GM18508 (cell line): ENCODE data around the gene COQ8B.

Experiments used
- ATAC-seq: cut with Tn5 transposase; IDR thresholded peaks from one replicate; pipeline ENCODE4 v1.9.1; 2021; ENCODE audit warnings: moderate number of reproducible peaks; ENCODE audit not compliant: insufficient read depth, unreplicated experiment

Gene COQ8B

GRCh38 chr19:40693150-40693788, 23.4 kb downstream of the COQ8B start:
- ATAC-seq = no peak

- ATAC-seq = no peak
Measured at GRCh38 chr19:40692212-40692551, 24.5 kb downstream of the COQ8B start.

- no peak for ATAC-seq
Measured at GRCh38 chr19:40691421-40692211, 25.1 kb downstream of the COQ8B start.

DNA sequence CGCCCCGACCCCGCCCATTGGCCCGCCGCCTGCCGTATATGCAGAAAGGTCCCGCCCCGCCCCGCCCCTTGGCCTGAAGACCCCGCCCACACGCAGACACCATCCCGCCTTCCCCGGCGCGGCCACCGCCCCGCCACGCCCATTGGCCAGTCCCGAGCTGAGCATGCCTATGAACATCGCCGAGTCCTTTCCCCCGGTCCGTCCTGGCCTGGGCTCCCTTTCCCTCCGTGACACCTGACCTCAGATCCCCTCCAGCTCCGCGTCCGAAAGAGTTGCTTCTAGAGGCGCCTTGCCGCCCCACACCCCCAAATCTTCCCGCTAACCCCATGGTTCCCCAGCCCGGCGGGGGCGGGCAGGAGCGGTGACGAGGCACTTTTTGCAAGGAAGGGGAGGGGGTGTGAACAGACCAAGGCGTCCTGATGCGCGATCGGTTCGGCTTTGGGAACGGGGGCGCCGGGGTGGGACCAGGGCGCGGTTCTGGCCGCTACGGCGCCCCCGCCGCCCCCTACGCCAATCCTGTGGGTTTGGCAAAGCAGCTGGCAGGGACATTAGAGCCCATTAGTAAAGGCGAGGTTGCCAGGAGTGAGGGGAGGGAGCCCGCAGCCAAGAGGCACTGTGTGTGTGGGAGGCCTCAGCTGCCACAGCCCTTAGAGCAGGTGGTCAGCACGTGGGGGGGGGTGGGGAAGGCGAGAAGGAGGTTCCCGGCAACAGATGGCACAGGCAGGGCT, 25.8 kb downstream of the COQ8B start:
- ATAC-seq = no peak

DNA sequence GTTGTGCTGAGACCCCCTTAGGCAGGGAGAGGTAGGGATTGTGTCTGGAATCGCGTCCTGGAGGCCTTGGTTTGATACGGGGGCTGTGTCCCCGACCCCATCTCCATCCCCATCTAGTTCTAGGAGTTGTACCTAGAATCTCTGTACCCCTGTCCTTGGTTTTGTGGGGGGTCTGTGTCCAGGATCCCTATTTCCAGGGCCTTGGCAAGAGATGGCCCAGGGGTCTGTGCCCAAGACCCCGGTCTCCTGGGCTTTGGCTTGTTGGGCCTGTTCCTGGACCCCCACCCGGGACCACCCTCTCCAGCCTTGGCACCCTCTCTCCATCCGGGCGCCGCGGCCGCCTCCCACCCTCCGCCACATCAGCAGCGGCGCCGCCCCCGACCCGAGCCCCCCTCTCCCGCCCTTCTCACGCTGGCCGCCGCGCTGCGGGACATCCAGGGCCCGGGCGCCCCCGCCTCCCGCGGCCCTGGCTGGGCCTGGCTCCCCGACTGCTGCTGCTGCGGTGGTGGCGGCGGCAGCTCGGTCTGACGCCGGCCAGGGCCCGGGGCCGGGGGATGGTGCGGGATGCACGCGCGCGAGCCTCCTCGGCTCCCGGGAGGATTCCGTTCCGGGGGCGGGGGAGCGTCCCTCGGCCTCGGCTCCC, 26.5 kb downstream of the COQ8B start, which contains the start of gene NUMBL:
Gene NUMBL, minus strand, starts transcription at position 602 of the 643 bp plus-strand sequence. Its CDS starts 168 bp downstream, at position 434.
- no peak for ATAC-seq

DNA sequence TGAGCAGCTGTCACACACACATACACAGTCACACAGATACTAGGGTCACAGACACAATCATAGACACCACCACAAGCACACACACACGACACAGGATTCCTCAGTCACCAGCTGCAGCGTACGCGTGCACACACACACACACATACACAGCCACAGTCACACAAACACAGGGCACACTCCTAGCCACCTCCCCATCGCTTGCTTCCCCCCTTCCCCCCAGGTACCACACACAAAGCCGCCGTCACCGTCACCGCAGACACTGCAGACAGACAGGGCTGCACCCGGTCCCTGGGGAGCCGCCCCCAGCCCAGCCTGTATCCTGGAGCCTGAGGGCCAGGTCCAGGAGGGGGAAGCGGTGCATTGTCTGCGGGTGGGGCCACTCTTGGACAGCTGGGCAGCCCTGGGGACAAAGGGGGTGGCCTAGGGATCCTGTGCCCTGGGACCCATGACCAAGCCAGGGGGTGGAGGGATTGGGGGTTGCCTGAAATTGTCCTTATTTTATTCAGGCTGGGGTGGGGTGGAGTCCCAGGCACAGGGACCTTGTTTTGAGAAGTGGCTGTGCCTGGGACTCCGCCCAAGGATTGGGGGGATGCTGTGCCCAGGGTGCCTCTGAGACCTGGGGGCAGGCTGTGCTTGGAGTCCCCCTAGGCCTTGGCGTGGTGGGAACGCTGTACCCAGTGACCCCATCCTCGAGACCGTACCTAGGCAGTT, 27.2 kb downstream of the COQ8B start:
- no peak for ATAC-seq

DNA sequence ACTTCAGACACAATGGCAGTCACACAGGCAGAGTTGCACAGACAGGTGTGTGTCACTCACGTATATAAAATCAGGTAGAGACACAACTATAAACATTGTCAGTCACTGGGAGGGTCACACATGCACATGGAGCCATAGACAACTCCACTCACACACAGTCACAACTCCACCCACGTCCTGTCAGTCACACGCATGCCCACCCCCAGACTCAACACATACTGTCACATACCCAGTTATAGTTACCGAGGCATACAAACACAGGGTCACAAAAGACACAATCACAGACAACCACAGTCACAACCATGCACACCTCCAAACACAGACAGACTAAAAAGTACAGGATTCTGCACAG, 27.7 kb downstream of the COQ8B start:
- no peak for ATAC-seq

- no peak for ATAC-seq
Measured at GRCh38 chr19:40688309-40688708, 28.4 kb downstream of the COQ8B start.

DNA sequence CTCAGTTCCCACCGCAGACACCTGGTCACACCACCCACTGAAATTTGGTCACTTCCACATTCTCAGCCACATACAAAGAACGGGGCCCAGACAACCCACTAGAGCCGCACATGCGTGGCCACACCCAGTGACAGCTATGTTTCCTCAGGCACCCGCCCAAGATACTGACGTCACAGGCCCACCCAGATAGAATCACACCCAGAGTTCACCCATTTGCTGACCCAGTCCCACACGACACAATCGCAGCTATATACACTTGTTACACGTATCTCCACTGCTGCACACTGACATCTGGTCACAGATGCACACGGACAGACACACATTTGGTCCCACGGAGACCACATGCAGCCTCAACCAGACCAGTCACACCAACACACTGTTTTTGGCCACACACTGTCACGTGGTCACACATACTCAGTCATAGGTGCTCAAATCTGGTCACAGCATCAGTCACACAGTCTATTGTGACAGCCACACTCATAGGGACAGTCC, 29.1 kb downstream of the COQ8B start:
- ATAC-seq = no peak

DNA sequence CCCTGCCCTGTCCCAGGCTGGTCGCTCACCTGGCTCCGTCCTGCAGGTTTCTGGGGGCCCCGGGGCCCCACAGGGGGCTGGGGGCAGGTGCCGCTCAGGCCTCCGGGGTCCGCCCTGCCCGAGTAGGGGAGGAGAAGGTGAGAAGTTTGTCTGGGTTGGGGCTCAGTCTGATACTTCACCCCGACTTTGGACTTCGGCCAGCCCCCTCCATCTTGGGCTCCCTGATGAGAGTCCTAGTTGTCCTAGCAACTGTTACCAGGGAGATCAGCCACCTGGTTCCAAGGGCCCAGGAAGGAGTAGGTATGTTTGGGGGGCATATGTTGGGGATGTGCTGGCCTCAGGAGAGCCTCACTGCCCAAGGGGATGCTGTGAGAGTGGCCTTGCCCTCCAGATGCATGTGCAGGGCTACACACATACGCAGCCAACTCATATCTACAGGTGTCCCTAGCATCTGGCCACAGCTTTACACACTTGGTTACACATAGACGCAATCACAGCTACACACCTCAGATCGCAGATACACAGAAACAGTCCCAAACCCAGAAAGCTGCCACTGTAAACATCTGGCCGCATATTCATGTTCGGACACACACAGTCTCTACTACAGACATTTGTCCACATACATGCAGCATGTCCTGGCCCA, 29.7 kb downstream of the COQ8B start:
- ATAC-seq = no peak

DNA sequence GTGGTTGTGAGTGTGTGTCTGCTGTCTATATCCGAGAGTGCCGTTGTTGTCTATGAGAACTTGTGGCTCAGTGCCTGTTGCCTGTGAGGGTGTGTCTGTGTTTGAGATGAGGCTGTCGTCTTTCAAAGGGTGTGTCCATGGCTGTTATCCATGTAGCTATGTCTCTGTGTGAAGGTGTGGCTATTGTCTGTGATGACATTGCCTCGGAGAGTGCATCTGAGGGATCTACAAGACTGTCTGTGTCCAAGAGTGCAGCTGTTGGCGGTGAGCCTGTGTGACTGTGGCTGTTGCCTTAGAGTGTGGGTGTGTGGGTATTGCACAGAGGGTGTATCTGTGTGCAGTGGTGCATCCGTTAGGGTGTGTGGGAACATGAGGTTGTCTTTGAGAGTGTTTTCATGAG, 31.1 kb downstream of the COQ8B start:
- ATAC-seq = no peak

DNA sequence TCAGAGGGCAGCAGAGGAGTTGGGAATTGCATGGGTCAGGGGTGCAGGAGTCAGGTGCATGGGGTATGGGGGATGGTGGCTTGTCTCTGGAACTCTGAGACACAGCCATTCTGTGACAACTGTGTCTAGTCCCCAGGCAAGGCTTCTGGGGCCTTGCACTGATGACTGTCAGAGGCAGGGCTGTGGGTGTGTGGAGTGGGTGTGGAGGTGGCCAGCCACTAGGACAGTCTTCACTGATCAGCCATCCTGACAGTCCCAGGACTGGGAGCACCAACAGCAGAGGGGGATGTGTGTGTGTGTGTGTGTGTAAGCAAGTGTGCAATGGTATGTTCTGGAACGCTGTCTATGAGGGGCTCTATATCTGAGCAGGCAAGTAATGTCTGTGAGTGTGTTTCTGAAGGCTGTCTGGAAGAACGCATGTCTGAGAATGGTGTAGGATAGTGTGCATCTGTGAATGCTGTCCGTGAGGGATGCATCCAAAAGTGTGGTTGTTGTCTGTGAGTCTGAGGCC, 31.6 kb downstream of the COQ8B start:
- ATAC-seq = no peak

- no peak for ATAC-seq
Measured at GRCh38 chr19:40684280-40684679, 32.4 kb downstream of the COQ8B start.

- ATAC-seq = no peak
Measured at GRCh38 chr19:40683437-40683836, 33.2 kb downstream of the COQ8B start.

GRCh38 chr19:40682431-40682964, 34.2 kb downstream of the COQ8B start:
- ATAC-seq = no peak

DNA sequence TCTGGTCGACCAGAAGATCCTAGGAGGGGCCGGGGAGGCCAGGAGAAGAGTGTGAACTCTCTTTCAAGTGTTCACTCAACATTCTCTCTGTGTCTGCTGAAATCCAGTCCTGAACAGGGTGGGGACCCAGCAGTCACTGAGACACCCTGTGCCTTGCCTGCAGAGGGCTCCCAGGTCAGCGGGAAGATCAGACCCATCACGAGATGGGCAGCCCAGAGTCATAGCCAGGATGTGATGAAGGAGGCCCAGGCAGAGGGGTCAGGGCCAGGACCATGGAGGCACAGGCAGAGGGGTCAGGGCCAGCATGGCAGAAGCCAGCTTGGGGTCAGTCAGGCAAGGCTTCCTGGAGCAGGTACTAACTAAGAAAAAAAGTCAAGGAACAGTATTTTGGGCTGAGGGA, 35.6 kb downstream of the COQ8B start:
- no peak for ATAC-seq

DNA sequence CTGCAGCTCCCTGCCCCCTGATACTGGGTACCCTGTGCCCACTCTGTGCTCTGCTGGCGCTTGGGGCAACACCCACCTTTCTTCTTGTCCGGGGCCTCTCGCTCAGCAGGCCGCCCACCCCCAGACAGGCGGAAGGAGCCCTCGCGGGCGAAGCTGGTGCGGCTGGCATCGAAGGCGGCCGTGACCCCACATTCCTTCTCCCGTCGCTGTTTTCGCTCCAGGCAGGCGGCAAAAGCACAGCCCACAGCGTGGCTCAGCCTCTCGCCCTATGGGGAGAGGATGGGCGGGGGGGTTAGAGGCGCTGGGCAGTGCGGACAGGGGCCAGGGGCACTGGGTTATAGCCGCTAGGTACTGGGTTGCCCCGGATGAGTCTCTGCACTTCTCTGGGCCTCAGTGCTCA, 39.5 kb downstream of the COQ8B start:
- no peak for ATAC-seq

GRCh38 chr19:40674291-40674690, 42.4 kb downstream of the COQ8B start:
- ATAC-seq = no peak

- no peak for ATAC-seq
Measured at GRCh38 chr19:40673397-40673796, 43.3 kb downstream of the COQ8B start.
